ENCODE data around the gene CNTNAP3. TPM values are rescaled to one million over a fixed set of nuclear protein-coding genes. Genes with fewer than 3 reads are reported as not detected.
"Not testable (repeated sequence)": the region's sequence is repeated elsewhere in the genome, so short reads cannot be mapped to it uniquely, and the experiment has no call there.

The CNTNAP3 gene
- polyA plus RNA-seq (2011; rRNA removed) (39.5 and 40.0 TPM in 2 replicates), polyA plus RNA-seq (2017; fragmentation: RNase III; extraction: RNeasy Plus Mini Kit Qiagen cat#74134 plus additional on column Dnase treatment) (9.4 to 12.4 TPM (median 9.8 TPM) in 3 replicates), polyA minus RNA-seq (2011; rRNA and poly(A)+ RNA removed) (84.5 and 116 TPM in 2 replicates)
- polyA plus RNA-seq (2012; cell fraction: cytosol; rRNA removed) = 9.7 and 12.3 TPM in 2 replicates
- polyA plus RNA-seq (2012; cell fraction: nucleus; rRNA removed) = 30.4 and 33.1 TPM in 2 replicates

DNA sequence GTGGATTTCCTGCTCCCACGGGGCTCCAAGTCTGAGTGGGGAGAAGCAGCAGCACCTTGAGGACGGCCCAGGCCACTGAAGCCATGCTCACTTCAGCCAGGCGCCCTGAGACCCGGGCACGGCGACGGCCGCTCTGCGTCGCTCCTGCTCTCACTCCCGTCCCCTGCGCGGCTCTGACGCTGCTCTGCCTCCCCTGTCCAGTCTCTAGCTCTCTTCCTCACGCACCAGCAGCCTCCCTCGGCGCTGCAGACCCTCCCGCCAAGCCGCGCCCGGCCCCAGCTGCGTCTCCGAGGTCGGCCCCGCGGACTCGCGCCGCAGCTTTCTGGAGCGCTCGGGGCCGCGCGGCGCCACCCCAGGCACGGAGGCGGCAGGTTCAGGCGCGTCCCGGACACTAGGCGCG is at the start of gene CNTNAP3:
CNTNAP3 (minus strand) TSS at position 188 of the 400 bp plus-strand sequence; CDS start at position 85, 103 bp downstream.
- POLR2A ChIA-PET; DNase-seq (ENCODE audit: low read depth in 1 of 2, low spot score in 1 of 2); ATAC-seq; CTCF ChIA-PET; H3K9me3 ChIP-seq; H3K27ac ChIP-seq; FAIRE-seq; H3K4me1 ChIP-seq; H3K4me2 ChIP-seq; H3K4me3 ChIP-seq: not testable (repeated sequence)
- no CpG with 5 or more reads among the region's 42 CpGs for WGBS (ENCODE audit: missing lambda C conversion rate)

DNA sequence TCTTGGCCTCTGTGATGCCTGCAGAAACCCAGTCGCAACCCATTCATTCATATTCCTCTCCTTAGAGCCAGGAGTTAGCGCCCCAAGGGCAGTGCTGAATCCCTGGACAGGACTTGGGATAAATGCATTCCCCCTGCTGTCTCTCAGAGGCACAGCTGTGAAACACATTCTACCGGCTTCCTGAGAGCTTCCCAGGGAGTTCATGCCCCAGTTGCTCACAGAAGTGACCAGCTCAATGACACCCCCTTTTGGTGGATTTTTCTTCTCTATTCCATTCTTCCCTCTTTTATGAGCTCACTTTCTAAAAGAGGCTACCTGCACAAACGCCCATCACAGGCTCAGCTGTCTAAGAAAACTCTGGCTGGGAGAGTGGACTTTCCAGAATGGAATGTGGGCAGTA is 8.0 kb downstream of the CNTNAP3 start:
- H3K4me2 ChIP-seq = not testable (repeated sequence)

GRCh38 chr9:39242513-39242912 is 45.5 kb downstream of the CNTNAP3 start:
- H3K4me3 ChIP-seq; DNase-seq (ENCODE audit: low read depth in 1 of 2, low spot score in 1 of 2); H3K9me3 ChIP-seq; H3K4me1 ChIP-seq; H3K4me2 ChIP-seq; POLR2A ChIA-PET; H3K27ac ChIP-seq; ATAC-seq; CTCF ChIA-PET; FAIRE-seq: not testable (repeated sequence)
- no CpG with 5 or more reads among the region's 4 CpGs for WGBS (ENCODE audit: missing lambda C conversion rate)

More for the DNA sequence above, 8.0 kb downstream of the CNTNAP3 start:
- H3K27ac ChIP-seq; CTCF ChIA-PET; H3K9me3 ChIP-seq; H3K4me3 ChIP-seq; ATAC-seq; DNase-seq (ENCODE audit: low read depth in 1 of 2, low spot score in 1 of 2); H3K4me1 ChIP-seq; POLR2A ChIA-PET; FAIRE-seq: not testable (repeated sequence)
- 70% methylated on average over 1 of the region's 4 CpGs for WGBS (ENCODE audit: missing lambda C conversion rate)

GRCh38 chr9:39232130-39232991 is 55.6 kb downstream of the CNTNAP3 start:
- H3K27ac ChIP-seq; H3K4me1 ChIP-seq; DNase-seq (ENCODE audit: low read depth in 1 of 2, low spot score in 1 of 2); H3K4me3 ChIP-seq; H3K4me2 ChIP-seq; FAIRE-seq; H3K9me3 ChIP-seq; ATAC-seq; POLR2A ChIA-PET; CTCF ChIA-PET: not testable (repeated sequence)
- WGBS (ENCODE audit: missing lambda C conversion rate) = no CpG with 5 or more reads among the region's 12 CpGs

- H3K4me2 ChIP-seq; POLR2A ChIA-PET; CTCF ChIA-PET; ATAC-seq; H3K4me1 ChIP-seq; H3K9me3 ChIP-seq; H3K4me3 ChIP-seq; DNase-seq (ENCODE audit: low read depth in 1 of 2, low spot score in 1 of 2); H3K27ac ChIP-seq; FAIRE-seq: not testable (repeated sequence)
- WGBS (ENCODE audit: missing lambda C conversion rate) = no CpG with 5 or more reads among the region's 1 CpG
These were observed 72.0 kb downstream of the CNTNAP3 start for GRCh38 chr9:39215976-39216375.

GRCh38 chr9:39209773-39210172 is 78.2 kb downstream of the CNTNAP3 start:
- POLR2A ChIA-PET, FAIRE-seq: not testable (repeated sequence)

GRCh38 chr9:39206643-39207042 is 81.3 kb downstream of the CNTNAP3 start:
- H3K27ac ChIP-seq; FAIRE-seq; H3K4me1 ChIP-seq; H3K4me3 ChIP-seq; H3K9me3 ChIP-seq; H3K4me2 ChIP-seq; POLR2A ChIA-PET; DNase-seq (ENCODE audit: low read depth in 1 of 2, low spot score in 1 of 2); ATAC-seq; CTCF ChIA-PET: not testable (repeated sequence)
- no CpG with 5 or more reads among the region's 6 CpGs for WGBS (ENCODE audit: missing lambda C conversion rate)

More at GRCh38 chr9:39209773-39210172, 78.2 kb downstream of the CNTNAP3 start:
- H3K4me1 ChIP-seq; H3K4me2 ChIP-seq; H3K9me3 ChIP-seq; H3K27ac ChIP-seq; ATAC-seq; DNase-seq (ENCODE audit: low read depth in 1 of 2, low spot score in 1 of 2); H3K4me3 ChIP-seq; CTCF ChIA-PET: not testable (repeated sequence)
- no CpG with 5 or more reads among the region's 3 CpGs for WGBS (ENCODE audit: missing lambda C conversion rate)

DNA sequence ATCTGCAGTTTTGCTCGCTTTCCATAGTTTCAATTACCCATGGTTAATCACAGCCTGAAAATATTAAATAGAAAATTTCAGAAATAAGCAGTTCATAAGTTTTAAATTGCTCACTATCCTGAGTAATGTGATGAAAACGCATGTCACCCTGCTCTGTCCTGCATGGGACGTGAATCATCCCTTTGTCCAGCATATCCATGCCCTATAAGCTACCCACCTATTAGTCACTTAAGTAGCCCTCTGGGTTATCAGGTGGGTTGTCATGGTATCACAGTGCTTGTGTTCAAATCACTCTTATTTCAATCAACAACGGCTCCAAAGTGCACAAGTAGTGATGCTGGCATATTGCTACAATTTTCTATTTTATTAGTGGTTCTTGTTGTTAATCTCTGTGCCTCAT is 82.1 kb downstream of the CNTNAP3 start:
- ATAC-seq; CTCF ChIA-PET; DNase-seq (ENCODE audit: low read depth in 1 of 2, low spot score in 1 of 2); H3K4me2 ChIP-seq; POLR2A ChIA-PET; H3K4me3 ChIP-seq; H3K27ac ChIP-seq; H3K9me3 ChIP-seq; H3K4me1 ChIP-seq; FAIRE-seq: not testable (repeated sequence)
- WGBS (ENCODE audit: missing lambda C conversion rate) = no CpG with 5 or more reads among the region's 4 CpGs

GRCh38 chr9:39200412-39200811 is 87.6 kb downstream of the CNTNAP3 start:
- ATAC-seq; H3K4me2 ChIP-seq; CTCF ChIA-PET; POLR2A ChIA-PET; FAIRE-seq; H3K4me1 ChIP-seq; H3K27ac ChIP-seq; DNase-seq (ENCODE audit: low read depth in 1 of 2, low spot score in 1 of 2); H3K4me3 ChIP-seq; H3K9me3 ChIP-seq: not testable (repeated sequence)

DNA sequence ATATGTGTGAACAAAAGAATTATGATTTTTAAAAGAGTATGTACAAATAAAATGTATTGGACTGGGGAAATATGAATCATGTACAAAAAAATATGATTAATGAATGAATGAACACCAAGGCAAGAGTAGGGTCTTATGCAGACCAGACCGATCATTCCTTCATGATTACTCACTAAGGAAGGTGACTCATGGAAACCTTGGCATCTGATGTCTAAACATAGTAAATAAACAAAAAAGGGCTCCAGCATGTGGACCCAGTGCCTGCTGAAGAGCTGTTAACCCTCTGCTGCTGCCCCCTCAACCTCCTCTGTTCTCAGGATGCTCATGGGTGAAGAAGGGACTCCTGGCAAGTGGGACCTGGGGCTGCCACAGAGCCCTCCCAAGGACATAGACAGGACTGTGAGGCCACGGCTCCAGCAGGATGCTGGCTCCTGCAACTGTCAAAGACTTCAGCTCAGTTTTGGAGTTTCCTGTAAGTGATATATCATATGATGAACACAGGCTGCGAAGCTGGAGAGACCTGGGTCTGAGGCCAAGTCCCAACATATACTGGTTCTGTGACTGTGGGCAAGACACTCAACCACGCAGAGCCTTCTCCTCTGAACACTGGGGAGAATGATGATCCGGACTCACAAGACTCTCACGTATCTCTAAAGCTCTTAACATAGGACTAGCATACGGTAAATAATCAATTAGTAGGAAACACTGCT is 89.8 kb downstream of the CNTNAP3 start:
- POLR2A ChIA-PET; H3K4me3 ChIP-seq; FAIRE-seq; H3K9me3 ChIP-seq; H3K27ac ChIP-seq; CTCF ChIA-PET; H3K4me2 ChIP-seq; DNase-seq (ENCODE audit: low read depth in 1 of 2, low spot score in 1 of 2); H3K4me1 ChIP-seq: not testable (repeated sequence)
- ATAC-seq = peak; percentile 70 to 82
- no CpG with 5 or more reads among the region's 7 CpGs for WGBS (ENCODE audit: missing lambda C conversion rate)

- H3K4me3 ChIP-seq; POLR2A ChIA-PET; CTCF ChIA-PET; ATAC-seq; H3K4me1 ChIP-seq; H3K27ac ChIP-seq; H3K4me2 ChIP-seq; FAIRE-seq; DNase-seq (ENCODE audit: low read depth in 1 of 2, low spot score in 1 of 2); H3K9me3 ChIP-seq: not testable (repeated sequence)
- WGBS (ENCODE audit: missing lambda C conversion rate) = no CpG with 5 or more reads among the region's 10 CpGs
These were observed 116.6 kb downstream of the CNTNAP3 start for GRCh38 chr9:39171370-39171769.

Measured in A549 (cell line).